ENCODE results near the gene IL17RD. TPM values are rescaled to one million over a fixed set of nuclear protein-coding genes. Genes with fewer than 3 reads are reported as not detected.
A peak's percentile ranks its signal among the peaks of the same experiment; 100 is the strongest.

Gene IL17RD
- total RNA-seq, 1 experiment from 2014 or later: 31.7 TPM

DNA sequence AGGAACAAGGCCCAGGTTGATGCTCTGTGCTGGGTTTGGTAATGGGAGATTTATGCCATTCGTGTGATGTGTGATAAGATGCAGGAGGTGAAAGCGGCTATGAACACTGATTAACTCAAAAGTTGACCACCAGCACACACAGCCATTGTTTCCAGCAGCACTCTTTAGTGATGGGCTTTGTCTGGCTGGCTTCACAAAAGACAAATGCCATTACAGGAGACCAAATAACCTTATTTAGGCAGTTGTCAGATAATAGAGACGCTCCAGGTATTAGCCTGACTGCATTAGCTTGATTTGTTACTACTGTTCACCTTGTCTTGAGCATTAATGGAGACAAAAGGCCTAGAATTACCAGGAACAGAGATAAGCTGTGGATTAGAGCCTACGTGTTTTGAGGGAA, 29.5 kb upstream of the IL17RD start:
- H3T11ph ChIP-seq (ENCODE audit: low read length): no peak overlapping the region
- no peak overlapping the region for H4K5ac ChIP-seq (ENCODE audit: insufficient read length, low read depth, low read length)
- no CpG with 5 or more reads among the region's 4 CpGs for WGBS (ENCODE audit: extremely low coverage, insufficient read length, low lambda C conversion rate)
- peaks cover 3% of the 10 kb centered on the region; the same call in 1 of the 2 replicates for H3K27me3 Mint-ChIP-seq (ENCODE audit: low read depth)
- H4K20me1 ChIP-seq (ENCODE audit: control insufficient read depth, insufficient read depth, insufficient read length): no peaks in the 10 kb centered on the region
- no peak overlapping the region for H2BK12ac ChIP-seq (ENCODE audit: insufficient read length, low read depth, low read length)
- H2BK20ac ChIP-seq (ENCODE audit: low read depth, low read length, poor library complexity, severe bottlenecking): no peak overlapping the region
- H3K18ac ChIP-seq (ENCODE audit: insufficient read length, low read depth, low read length): no peak overlapping the region
- H4K91ac ChIP-seq (ENCODE audit: insufficient read length, low read depth, low read length): no peak overlapping the region
- H2BK5ac ChIP-seq (ENCODE audit: insufficient read length, low read length): no peak overlapping the region
- no peaks in the 10 kb centered on the region for H3K79me2 ChIP-seq (ENCODE audit: insufficient read depth, low read length)
- H3K23ac ChIP-seq (ENCODE audit: insufficient read length, low read depth, low read length): no peak overlapping the region
- no peak overlapping the region for H3K56ac ChIP-seq (ENCODE audit: insufficient read length, low read depth, low read length)
- TF ChIP-seq, protein P1, sequence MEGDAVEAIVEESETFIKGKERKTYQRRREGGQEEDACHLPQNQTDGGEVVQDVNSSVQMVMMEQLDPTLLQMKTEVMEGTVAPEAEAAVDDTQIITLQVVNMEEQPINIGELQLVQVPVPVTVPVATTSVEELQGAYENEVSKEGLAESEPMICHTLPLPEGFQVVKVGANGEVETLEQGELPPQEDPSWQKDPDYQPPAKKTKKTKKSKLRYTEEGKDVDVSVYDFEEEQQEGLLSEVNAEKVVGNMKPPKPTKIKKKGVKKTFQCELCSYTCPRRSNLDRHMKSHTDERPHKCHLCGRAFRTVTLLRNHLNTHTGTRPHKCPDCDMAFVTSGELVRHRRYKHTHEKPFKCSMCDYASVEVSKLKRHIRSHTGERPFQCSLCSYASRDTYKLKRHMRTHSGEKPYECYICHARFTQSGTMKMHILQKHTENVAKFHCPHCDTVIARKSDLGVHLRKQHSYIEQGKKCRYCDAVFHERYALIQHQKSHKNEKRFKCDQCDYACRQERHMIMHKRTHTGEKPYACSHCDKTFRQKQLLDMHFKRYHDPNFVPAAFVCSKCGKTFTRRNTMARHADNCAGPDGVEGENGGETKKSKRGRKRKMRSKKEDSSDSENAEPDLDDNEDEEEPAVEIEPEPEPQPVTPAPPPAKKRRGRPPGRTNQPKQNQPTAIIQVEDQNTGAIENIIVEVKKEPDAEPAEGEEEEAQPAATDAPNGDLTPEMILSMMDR (conservative IDR thresholded peaks at IDR 0.05): no peak
- H3K4me3 Mint-ChIP-seq: no peak overlapping the region
- no peak overlapping the region for H3K27ac ChIP-seq (ENCODE audit: insufficient read length, low read depth, low read length)
- H3K27me3 ChIP-seq (ENCODE audit: insufficient read depth, low read length): no peaks in the 10 kb centered on the region
- H3K9ac ChIP-seq (ENCODE audit: extremely low read depth, insufficient read length, low read length): no peak overlapping the region
- no peaks in the 10 kb centered on the region; a peak in 2 of 7 replicates for H3K36me3 Mint-ChIP-seq (ENCODE audit: insufficient read depth in 1 of 3, low read depth in 3 of 3)
- H2AK5ac ChIP-seq (ENCODE audit: insufficient read length, low read length): no peak overlapping the region
- H3K23me2 ChIP-seq (ENCODE audit: insufficient read length, low read depth, low read length, poor library complexity, severe bottlenecking): no peaks in the 10 kb centered on the region
- no peak overlapping the region for H2AFZ ChIP-seq (ENCODE audit: low read length)
- no peak overlapping the region for H3K4ac ChIP-seq (ENCODE audit: low read depth, low read length)
- H2BK15ac ChIP-seq (ENCODE audit: low read depth, low read length): no peak overlapping the region
- DNase-seq: no peak
- no peak overlapping the region for H2BK120ac ChIP-seq (ENCODE audit: low read depth, low read length, poor library complexity, severe bottlenecking)
- peaks cover 21 to 23% of the 10 kb centered on the region in 2 experiments for H3K4me1 Mint-ChIP-seq
- H3K9me3 ChIP-seq (ENCODE audit: control insufficient read depth, low read depth, low read length): no peaks in the 10 kb centered on the region
- no peak overlapping the region for H3K4me2 ChIP-seq (ENCODE audit: insufficient read depth, insufficient read length, low read length)
- H3K79me1 ChIP-seq (ENCODE audit: insufficient read depth, low read depth, low read length, poor library complexity, severe bottlenecking): no peaks in the 10 kb centered on the region
- no peaks in the 10 kb centered on the region for H3K9me3 Mint-ChIP-seq
- no peaks in the 10 kb centered on the region; the same call in 1 of the 2 replicates for H3K4me1 ChIP-seq (ENCODE audit: insufficient read depth, low read length)
- peak overlapping the region in 1 of 3 experiments; percentile 18; a peak in 2 of 7 replicates for H3K27ac Mint-ChIP-seq
- no peak overlapping the region for H3K14ac ChIP-seq (ENCODE audit: insufficient read depth, low read length)
- H4K8ac ChIP-seq (replicated peaks; ENCODE audit: insufficient read length, low read depth, low read length): no peak overlapping the region
